Retinal pigment epithelial cell (primary cell): ENCODE results near the gene GBF1.

Experiments used
- DNase-seq: peaks from one replicate; pipeline ENCODE4 v3.0.0-alpha.2; 2010; ENCODE audit warnings: low read depth
- H3K4me3 ChIP-seq: 2 replicates; pipeline ENCODE4 v1.5.1; 2011; ENCODE audit warnings: mild to moderate bottlenecking, low read length, control low read depth, moderate library complexity
- TF ChIP-seq, protein P1 (sequence below): conservative IDR thresholded peaks from 2 replicates; pipeline ENCODE4 v1.5.1; 2011; ENCODE audit warnings: low read depth, low read length, control low read depth, inconsistent platforms

The GBF1 gene

DNA sequence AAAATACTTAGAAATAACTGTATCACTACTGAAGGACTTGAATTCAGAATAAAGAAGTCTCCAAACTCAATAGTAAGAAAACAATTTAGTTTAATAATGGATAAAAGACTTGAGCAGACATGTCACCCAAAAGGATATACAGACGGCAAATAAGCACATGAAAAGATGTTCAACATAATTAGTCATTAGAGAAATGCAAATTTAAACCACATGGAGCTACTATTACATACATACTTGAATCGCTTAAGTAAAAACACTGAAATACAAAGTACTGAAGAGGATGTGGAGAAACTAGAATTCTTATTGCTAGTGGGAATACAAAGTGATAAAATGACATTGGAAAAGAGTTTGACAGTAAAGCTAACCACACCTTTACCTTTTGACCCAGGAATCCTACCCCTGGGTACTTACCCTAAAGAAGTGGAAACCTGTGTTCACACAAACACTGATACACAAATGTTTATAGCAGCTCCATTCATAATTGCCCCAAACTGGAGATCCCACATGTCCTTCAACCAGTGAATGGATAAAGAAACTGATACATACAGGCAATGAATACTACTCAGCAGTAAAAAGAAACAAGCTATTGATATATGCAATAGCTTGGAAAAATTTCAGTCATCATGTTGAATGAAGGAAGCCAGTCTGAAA is 95.8 kb downstream of the GBF1 start:
- no peak overlapping the region for H3K4me3 ChIP-seq

DNA sequence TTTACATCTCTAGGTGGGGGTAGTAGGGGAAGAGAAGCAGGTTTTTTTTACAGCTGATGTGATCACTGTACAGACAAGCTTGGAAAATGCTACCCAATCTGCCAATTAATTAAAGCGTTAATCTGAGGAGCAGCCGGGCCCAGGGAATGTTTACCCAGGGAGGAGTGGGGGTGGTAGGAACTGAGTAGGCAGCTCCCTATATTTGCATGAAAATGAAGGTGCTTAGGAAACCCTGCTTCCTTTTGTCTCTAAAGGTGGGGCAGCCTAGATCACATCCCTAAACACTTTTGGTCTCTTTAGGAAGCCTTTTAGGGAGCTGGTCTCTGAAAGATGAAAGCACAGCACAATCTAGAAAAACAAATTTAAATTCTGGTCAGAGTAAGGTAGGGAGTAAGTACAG is 97.1 kb downstream of the GBF1 start:
- no peak overlapping the region for H3K4me3 ChIP-seq
- TF ChIP-seq, protein P1, sequence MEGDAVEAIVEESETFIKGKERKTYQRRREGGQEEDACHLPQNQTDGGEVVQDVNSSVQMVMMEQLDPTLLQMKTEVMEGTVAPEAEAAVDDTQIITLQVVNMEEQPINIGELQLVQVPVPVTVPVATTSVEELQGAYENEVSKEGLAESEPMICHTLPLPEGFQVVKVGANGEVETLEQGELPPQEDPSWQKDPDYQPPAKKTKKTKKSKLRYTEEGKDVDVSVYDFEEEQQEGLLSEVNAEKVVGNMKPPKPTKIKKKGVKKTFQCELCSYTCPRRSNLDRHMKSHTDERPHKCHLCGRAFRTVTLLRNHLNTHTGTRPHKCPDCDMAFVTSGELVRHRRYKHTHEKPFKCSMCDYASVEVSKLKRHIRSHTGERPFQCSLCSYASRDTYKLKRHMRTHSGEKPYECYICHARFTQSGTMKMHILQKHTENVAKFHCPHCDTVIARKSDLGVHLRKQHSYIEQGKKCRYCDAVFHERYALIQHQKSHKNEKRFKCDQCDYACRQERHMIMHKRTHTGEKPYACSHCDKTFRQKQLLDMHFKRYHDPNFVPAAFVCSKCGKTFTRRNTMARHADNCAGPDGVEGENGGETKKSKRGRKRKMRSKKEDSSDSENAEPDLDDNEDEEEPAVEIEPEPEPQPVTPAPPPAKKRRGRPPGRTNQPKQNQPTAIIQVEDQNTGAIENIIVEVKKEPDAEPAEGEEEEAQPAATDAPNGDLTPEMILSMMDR, result no peak
- no peak for DNase-seq

More for the DNA sequence above, 95.8 kb downstream of the GBF1 start:
- no peak for DNase-seq
- TF ChIP-seq, protein P1, result no peak

DNA sequence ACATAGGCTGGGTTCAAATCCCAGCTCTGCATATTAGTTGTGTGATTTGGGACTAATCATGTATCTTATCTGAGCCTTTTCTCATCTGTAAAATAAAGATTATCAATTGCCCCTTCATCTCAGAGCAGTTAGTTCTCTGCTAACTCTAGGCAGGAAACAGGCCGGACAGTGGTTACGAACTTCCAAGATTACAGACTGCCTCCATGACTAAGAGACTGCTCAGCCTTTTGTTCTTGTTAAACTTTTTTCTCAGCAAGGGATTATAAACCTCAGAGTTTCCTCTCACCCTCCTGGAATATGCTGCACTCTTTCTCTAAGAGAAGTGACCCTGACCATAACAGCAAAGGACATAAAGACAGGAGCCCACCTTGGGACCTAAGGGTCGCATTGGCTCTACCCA is 97.6 kb downstream of the GBF1 start:
- TF ChIP-seq, protein P1, result no peak
- peak; percentile 76 for DNase-seq
- H3K4me3 ChIP-seq, result no peak overlapping the region

GRCh38 chr10:102344067-102344466 is 98.7 kb downstream of the GBF1 start:
- TF ChIP-seq, protein P1, result no peak
- DNase-seq, result no peak
- no peak overlapping the region for H3K4me3 ChIP-seq

DNA sequence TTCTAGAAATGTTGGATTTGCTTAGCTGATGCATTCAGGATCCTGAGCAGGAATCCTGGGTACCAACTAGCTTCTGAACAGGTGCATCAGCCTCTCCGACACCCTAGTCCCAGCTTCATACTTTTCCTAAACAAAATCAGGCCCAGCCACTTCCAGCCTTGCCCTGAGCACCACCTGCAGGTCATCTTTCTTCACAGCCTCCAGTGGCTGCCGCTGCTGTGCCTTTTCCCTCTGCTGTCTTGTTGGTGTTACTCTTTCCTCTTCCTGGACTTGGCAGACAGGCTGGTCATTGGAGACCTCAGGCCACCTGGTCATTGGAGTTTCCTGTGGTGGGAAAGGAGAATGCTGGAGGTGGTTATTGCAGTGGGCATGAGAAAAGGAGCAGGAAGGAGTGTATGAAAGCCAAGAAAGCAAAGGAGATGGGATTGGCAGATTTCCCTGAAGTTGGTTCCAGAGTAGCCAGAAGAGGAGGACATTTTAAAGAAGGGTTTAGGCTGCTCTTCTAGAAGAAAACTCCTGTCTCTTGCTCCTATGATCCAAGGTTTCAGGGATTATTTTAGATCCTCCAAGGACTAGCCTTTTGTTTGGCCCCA is 102.0 kb downstream of the GBF1 start:
- H3K4me3 ChIP-seq, result no peak overlapping the region
- TF ChIP-seq, protein P1, result peak; percentile 88
- DNase-seq, result no peak

- TF ChIP-seq, protein P1, result peak; percentile 95
Measured at GRCh38 chr10:102352066-102352715, 106.9 kb downstream of the GBF1 start.

More at GRCh38 chr10:102352066-102352715, 106.9 kb downstream of the GBF1 start:
- no peak overlapping the region for H3K4me3 ChIP-seq
- no peak for DNase-seq
